GM12878 (cell line): ENCODE data around the gene PSORS1C1. TPM values are rescaled to one million over a fixed set of nuclear protein-coding genes. Genes with fewer than 3 reads are reported as not detected.

Source experiments
- ATAC-seq: fragments of 200-7000 bp; cut with Tn5 transposase; 3 replicates; pipeline ENCODE4 v1.9.1; 2020; ENCODE audit warnings: mild to moderate bottlenecking, moderate library complexity
- BruUV-seq: library from RNA; stranded (reverse); fragments of 400-500 nt; replicated peaks from 2 replicates; lab custom pipeline; 2021; lab: Mats Ljungman, UMichigan
- CTCF ChIA-PET: fragments of 300-600 bp; sonication (Branson Sonifier 250); formaldehyde crosslinking; extraction: SDS; loops from one replicate; lab custom pipeline; 2021; ENCODE audit warnings: inconsistent platforms; lab: Yijun Ruan, JAX
- POLR2A ChIA-PET: fragments of 350-600 bp; formaldehyde crosslinking; extraction: SDS; loops from one replicate; lab custom pipeline; 2021; ENCODE audit warnings: inconsistent platforms; lab: Charles Lee
- RAD21 ChIA-PET: fragments of 300-600 bp; sonication (Branson Sonifier 250); formaldehyde crosslinking; loops from one replicate; lab custom pipeline; 2023; ENCODE audit warnings: antibody characterized with exemption; ENCODE audit not compliant: unreplicated experiment; lab: Charles Lee
- SMC1A ChIA-PET: fragments of 300-600 bp; sonication (Branson Sonifier 250); formaldehyde crosslinking; loops from one replicate; lab custom pipeline; 2023; ENCODE audit not compliant: unreplicated experiment, uncharacterized antibody; lab: Charles Lee
- DNase-seq: peaks from one replicate; pipeline ENCODE4 v3.0.0-alpha.2; 2011; ENCODE audit warnings: low read depth, low spot score
- FAIRE-seq: peaks from 3 replicates; lab custom pipeline; 2011; peaks lifted over from hg19 to GRCh38; lab: Jason Lieb, UNC
- H2AFZ ChIP-seq: 2 replicates; pipeline ENCODE4 v1.6.0; 2011; ENCODE audit warnings: low read depth, low read length, control low read depth; ENCODE audit not compliant: control insufficient read depth
- H3K27ac ChIP-seq: 2 replicates; pipeline ENCODE4 v1.5.1; 2011; ENCODE audit warnings: control low read depth; ENCODE audit not compliant: control insufficient read depth, insufficient read depth
- H3K27me3 ChIP-seq, 2 experiments: replicated peaks in 1 of 2; 2 replicates each; pipeline versions ENCODE4 v1.6.0 to v1.6.1; 2011; ENCODE audit warnings: low read length in 1 of 2; ENCODE audit not compliant: control insufficient read depth in 2 of 2, insufficient read depth in 2 of 2
- H3K36me3 ChIP-seq, 2 experiments: 2 replicates each; pipeline ENCODE4 v1.5.1; 2011; ENCODE audit warnings: low read length in 1 of 2; ENCODE audit not compliant: control insufficient read depth in 2 of 2, insufficient read depth in 2 of 2
- H3K4me1 ChIP-seq: 2 replicates; pipeline ENCODE4 v1.6.1; 2011; ENCODE audit warnings: mild to moderate bottlenecking, low read length, moderate library complexity, mixed read lengths; ENCODE audit not compliant: control insufficient read depth, insufficient read depth
- H3K4me2 ChIP-seq: 2 replicates; pipeline ENCODE4 v1.6.0; 2011; ENCODE audit warnings: control low read depth; ENCODE audit not compliant: control insufficient read depth, insufficient read depth
- H3K4me3 ChIP-seq: fragments of 200-600 bp; sonication (generic); 2 replicates; pipeline ENCODE4 v1.5.1; 2016
- H3K79me2 ChIP-seq: 2 replicates; pipeline ENCODE4 v1.6.0; 2011; ENCODE audit warnings: low read length; ENCODE audit not compliant: control insufficient read depth, insufficient read depth
- H3K9ac ChIP-seq: 2 replicates; pipeline ENCODE4 v1.8.0; 2011; ENCODE audit warnings: low read length, control low read depth, mixed read lengths; ENCODE audit not compliant: control insufficient read depth, insufficient read depth
- H3K9me3 ChIP-seq: replicated peaks from 3 replicates; pipeline ENCODE4 v1.5.1; 2011; ENCODE audit warnings: mild to moderate bottlenecking, low read length; ENCODE audit not compliant: control insufficient read depth, insufficient read depth
- H4K20me1 ChIP-seq: 2 replicates; pipeline ENCODE4 v1.6.0; 2011; ENCODE audit not compliant: control insufficient read depth, insufficient read depth
- ASH2L ChIP-seq: fragments of 300-600, 200-600 bp; sonication (generic); IDR thresholded peaks from 2 replicates; pipeline ENCODE4 v1.6.1; 2017; ENCODE audit warnings: low read depth, mild to moderate bottlenecking, borderline replicate concordance
- BCL11A ChIP-seq: IDR thresholded peaks from 2 replicates; pipeline ENCODE4 v1.6.1; 2011; ENCODE audit warnings: low read depth, low read length
- CEBPB ChIP-seq, 2 experiments: fragments of 150-350 bp in 1 of 2; IDR thresholded peaks; 2 replicates each; pipeline ENCODE4 v1.6.1; 2012 to 2014; ENCODE audit warnings: low read depth in 2 of 2, low read length in 2 of 2, borderline replicate concordance in 1 of 2, inconsistent platforms in 1 of 2
- EED ChIP-seq: sonication (generic); IDR thresholded peaks from 2 replicates; pipeline ENCODE4 v1.6.1; 2016; ENCODE audit warnings: antibody characterized with exemption, low read depth
- ESRRA ChIP-seq: IDR thresholded peaks from 2 replicates; pipeline ENCODE4 v1.6.1; 2012; ENCODE audit warnings: mild to moderate bottlenecking, low read length, improper control_type of control experiment
- EZH2 ChIP-seq: IDR thresholded peaks from 2 replicates; pipeline ENCODE4 v1.6.1; 2012; ENCODE audit warnings: low read depth, mild to moderate bottlenecking, control low read depth, inconsistent platforms, low read length, borderline replicate concordance; ENCODE audit not compliant: control insufficient read depth
- LARP7 ChIP-seq: fragments of 450-650 bp; IDR thresholded peaks from 2 replicates; pipeline ENCODE4 v1.6.1; 2017; ENCODE audit warnings: mild to moderate bottlenecking
- MXI1 ChIP-seq: fragments of 150-350 bp; IDR thresholded peaks from 2 replicates; pipeline ENCODE4 v1.6.1; 2011; ENCODE audit warnings: low read depth, mild to moderate bottlenecking, inconsistent platforms, low read length, improper control_type of control experiment
- NFXL1 ChIP-seq: fragments of 450-650 bp; IDR thresholded peaks from 2 replicates; pipeline ENCODE4 v1.6.1; 2017; ENCODE audit warnings: antibody characterized with exemption, mild to moderate bottlenecking, borderline replicate concordance
- NR2C2 ChIP-seq: IDR thresholded peaks from 2 replicates; pipeline ENCODE4 v1.6.1; 2011; ENCODE audit warnings: borderline replicate concordance, low read depth; ENCODE audit not compliant: control insufficient read depth, insufficient read length
- PAX8 ChIP-seq: fragments of 450-650 bp; IDR thresholded peaks from 2 replicates; pipeline ENCODE4 v1.6.1; 2017; ENCODE audit warnings: mild to moderate bottlenecking, moderate library complexity
- POLR2AphosphoS2 ChIP-seq: IDR thresholded peaks from 2 replicates; pipeline ENCODE4 v1.6.1; 2011; ENCODE audit warnings: low read depth, mild to moderate bottlenecking, low read length, improper control_type of control experiment, moderate library complexity
- POU2F2 ChIP-seq: IDR thresholded peaks from 3 replicates; pipeline ENCODE4 v1.6.1; 2011; ENCODE audit warnings: low read depth, mild to moderate bottlenecking, low read length, borderline replicate concordance
- RBBP5 ChIP-seq: fragments of 200-600 bp; sonication (generic); conservative IDR thresholded peaks from 2 replicates; pipeline ENCODE4 v1.6.1; 2016
- RFX5 ChIP-seq: IDR thresholded peaks from 2 replicates; pipeline ENCODE4 v1.6.1; 2011; ENCODE audit warnings: low read depth, low read length, improper control_type of control experiment
- SRF ChIP-seq, 2 experiments: IDR thresholded peaks; 2 replicates each; pipeline ENCODE4 v1.6.1; 2011; ENCODE audit warnings: low read depth in 2 of 2, low read length in 2 of 2, mild to moderate bottlenecking in 1 of 2, moderate library complexity in 1 of 2
- ZBED1 ChIP-seq: IDR thresholded peaks from 2 replicates; pipeline ENCODE4 v1.6.1; 2016; ENCODE audit warnings: borderline replicate concordance
- WGBS: methylation state at CpG from one replicate; pipeline ENCODE4 v1.1.6; 2016; ENCODE audit warnings: low lambda C conversion rate; ENCODE audit not compliant: insufficient replicate concordance, insufficient coverage; ENCODE audit errors: missing lambda C conversion rate; 5-methylcytosine and 5-hydroxymethylcytosine counted together
- in situ Hi-C: fragments of 300-500 bp; cut with MboI; formaldehyde crosslinking; loops from 9 replicates; pipeline ENCODE4 v1.14.3; 2018; ENCODE audit warnings: mixed read lengths
- intact Hi-C: fragments of 100-400 bp; cut with micrococcal nuclease; formaldehyde crosslinking; loops from one replicate; pipeline ENCODE4 v1.14.2; 2022; ENCODE audit not compliant: unreplicated experiment
- polyA plus RNA-seq, 11 experiments: library from polyadenylated mRNA; depleted of rRNA in 4 of 11; unstranded in 6 of 11; stranded (reverse) in 5 of 11; fragments of >200 nt; fragmentation: Nextera tagmentation in 4 of 11; fragmentation: Illumina TruSeq in 1 of 11; extraction: Ambion mirVana in 4 of 11; extraction: Trizol in 1 of 11; gene quantifications; 1 replicate in 1 of 11; 2 replicates in 10 of 11; pipeline versions ENCODE4 v1.2.1 to v1.2.3, GENCODE V29; 2011 to 2016; ENCODE audit warnings: inconsistent platforms in 2 of 11, missing spikeins in 2 of 11, low read depth in 1 of 11
- total RNA-seq, 4 experiments: library from RNA; depleted of rRNA in 3 of 4; stranded (reverse); fragments of >200 nt in 3 of 4; fragmentation: Illumina TruSeq in 1 of 4; extraction: Trizol in 1 of 4; gene quantifications; 2 replicates each; pipeline versions ENCODE4 v1.2.1 to v1.2.3, GENCODE V29; 2013 to 2021
- TF ChIP-seq, protein P1 (sequence below): fragments of 450-650 bp; IDR thresholded peaks from 2 replicates; pipeline ENCODE4 v1.6.1; 2017; ENCODE audit warnings: mild to moderate bottlenecking, moderate library complexity
- TF ChIP-seq, protein P2 (sequence below): fragments of 450-650 bp; formaldehyde crosslinking; IDR thresholded peaks from 2 replicates; pipeline ENCODE4 v1.4.0; 2022; ENCODE audit warnings: mild to moderate bottlenecking, moderate library complexity

The PSORS1C1 gene
- total and polyA plus RNA-seq, 10 of the 15 experiments (the other 5 are each of a cell fraction or from before 2014, with no cell fraction given) = 0.13 to 1.00 (median 0.20) TPM; not detected in 5

DNA sequence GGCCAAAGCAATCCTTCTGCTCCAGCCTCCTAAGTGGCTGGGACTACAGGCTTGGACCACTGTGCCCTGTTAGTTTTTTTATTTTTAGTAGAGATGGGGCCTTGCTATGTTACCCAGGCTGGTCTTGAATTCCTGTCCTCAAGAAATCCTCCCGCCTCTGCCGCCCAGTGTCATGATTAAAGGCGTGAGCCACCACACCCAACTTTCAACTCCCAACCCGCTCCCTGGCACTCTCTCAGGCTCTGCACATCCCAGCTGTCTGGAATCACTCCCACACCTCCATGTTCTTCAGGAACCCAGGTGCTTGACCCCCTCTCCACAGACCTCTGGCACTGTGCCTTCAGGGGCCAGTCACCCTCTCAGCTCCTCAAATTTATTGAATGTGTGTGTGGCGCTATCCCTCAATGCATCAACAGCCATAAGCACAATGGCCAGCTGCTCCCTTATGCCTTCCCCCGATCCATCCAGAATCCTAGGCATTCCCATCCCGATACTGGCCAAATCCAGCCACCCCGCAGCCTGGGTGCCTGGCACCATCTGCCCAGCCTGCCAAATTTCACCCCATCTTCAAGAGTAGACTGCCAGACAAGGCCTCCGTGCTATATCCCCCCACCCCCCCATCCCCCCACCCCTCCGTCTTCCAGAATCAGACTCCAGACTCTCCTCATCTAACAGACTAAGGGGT, 56.5 kb downstream of the PSORS1C1 start:
- WGBS = 91% methylated on average over 9 of the region's 10 CpGs
- Histone ChIP-seq H3K36me3 (no peaks in the 10 kb centered on the region), H3K4me3 (no peak overlapping the region), H3K4me1 (peaks cover under 1% of the 10 kb centered on the region), H3K9ac (no peak overlapping the region), H3K9me3 (no peaks in the 10 kb centered on the region), H3K4me2 (no peak overlapping the region), H3K27me3 (no peaks in the 10 kb centered on the region), H2AFZ (no peak overlapping the region), H3K79me2 (no peaks in the 10 kb centered on the region), H3K27ac (no peak overlapping the region), H4K20me1 (no peaks in the 10 kb centered on the region)
- SMC1A ChIA-PET = no interaction called here
- POLR2A ChIA-PET = no interaction called here
- in situ Hi-C loops (no loop called here), intact Hi-C loops (no loop called here)
- CTCF ChIA-PET = no interaction called here
- DNase-seq = no peak
- BruUV-seq = no TSS peak
- no peak for ATAC-seq
- FAIRE-seq = no peak
- RAD21 ChIA-PET = no interaction called here
- no peak for TF ChIP-seq CEBPB (IDR thresholded peaks at IDR 0.05; ENCODE audit: borderline replicate concordance in 1 of 2, low read depth in 2 of 2, low read length in 2 of 2)
- no peak for TF ChIP-seq PAX8
- no peak for TF ChIP-seq ZBED1
- TF ChIP-seq, protein P1, sequence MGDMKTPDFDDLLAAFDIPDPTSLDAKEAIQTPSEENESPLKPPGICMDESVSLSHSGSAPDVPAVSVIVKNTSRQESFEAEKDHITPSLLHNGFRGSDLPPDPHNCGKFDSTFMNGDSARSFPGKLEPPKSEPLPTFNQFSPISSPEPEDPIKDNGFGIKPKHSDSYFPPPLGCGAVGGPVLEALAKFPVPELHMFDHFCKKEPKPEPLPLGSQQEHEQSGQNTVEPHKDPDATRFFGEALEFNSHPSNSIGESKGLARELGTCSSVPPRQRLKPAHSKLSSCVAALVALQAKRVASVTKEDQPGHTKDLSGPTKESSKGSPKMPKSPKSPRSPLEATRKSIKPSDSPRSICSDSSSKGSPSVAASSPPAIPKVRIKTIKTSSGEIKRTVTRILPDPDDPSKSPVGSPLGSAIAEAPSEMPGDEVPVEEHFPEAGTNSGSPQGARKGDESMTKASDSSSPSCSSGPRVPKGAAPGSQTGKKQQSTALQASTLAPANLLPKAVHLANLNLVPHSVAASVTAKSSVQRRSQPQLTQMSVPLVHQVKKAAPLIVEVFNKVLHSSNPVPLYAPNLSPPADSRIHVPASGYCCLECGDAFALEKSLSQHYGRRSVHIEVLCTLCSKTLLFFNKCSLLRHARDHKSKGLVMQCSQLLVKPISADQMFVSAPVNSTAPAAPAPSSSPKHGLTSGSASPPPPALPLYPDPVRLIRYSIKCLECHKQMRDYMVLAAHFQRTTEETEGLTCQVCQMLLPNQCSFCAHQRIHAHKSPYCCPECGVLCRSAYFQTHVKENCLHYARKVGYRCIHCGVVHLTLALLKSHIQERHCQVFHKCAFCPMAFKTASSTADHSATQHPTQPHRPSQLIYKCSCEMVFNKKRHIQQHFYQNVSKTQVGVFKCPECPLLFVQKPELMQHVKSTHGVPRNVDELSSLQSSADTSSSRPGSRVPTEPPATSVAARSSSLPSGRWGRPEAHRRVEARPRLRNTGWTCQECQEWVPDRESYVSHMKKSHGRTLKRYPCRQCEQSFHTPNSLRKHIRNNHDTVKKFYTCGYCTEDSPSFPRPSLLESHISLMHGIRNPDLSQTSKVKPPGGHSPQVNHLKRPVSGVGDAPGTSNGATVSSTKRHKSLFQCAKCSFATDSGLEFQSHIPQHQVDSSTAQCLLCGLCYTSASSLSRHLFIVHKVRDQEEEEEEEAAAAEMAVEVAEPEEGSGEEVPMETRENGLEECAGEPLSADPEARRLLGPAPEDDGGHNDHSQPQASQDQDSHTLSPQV = no peak
- TF ChIP-seq RBBP5 = no peak
- no peak for TF ChIP-seq SRF (IDR thresholded peaks at IDR 0.05; ENCODE audit: low read depth in 2 of 2, low read length in 2 of 2)
- no peak for TF ChIP-seq ESRRA
- TF ChIP-seq NFXL1 = no peak
- TF ChIP-seq EZH2 = no peak
- no peak for TF ChIP-seq ASH2L
- TF ChIP-seq BCL11A = no peak
- no peak for TF ChIP-seq NR2C2
- TF ChIP-seq EED = no peak
- TF ChIP-seq POU2F2 = no peak
- TF ChIP-seq RFX5 = no peak
- no peak for TF ChIP-seq MXI1
- no peak for TF ChIP-seq POLR2AphosphoS2
- TF ChIP-seq, protein P2, sequence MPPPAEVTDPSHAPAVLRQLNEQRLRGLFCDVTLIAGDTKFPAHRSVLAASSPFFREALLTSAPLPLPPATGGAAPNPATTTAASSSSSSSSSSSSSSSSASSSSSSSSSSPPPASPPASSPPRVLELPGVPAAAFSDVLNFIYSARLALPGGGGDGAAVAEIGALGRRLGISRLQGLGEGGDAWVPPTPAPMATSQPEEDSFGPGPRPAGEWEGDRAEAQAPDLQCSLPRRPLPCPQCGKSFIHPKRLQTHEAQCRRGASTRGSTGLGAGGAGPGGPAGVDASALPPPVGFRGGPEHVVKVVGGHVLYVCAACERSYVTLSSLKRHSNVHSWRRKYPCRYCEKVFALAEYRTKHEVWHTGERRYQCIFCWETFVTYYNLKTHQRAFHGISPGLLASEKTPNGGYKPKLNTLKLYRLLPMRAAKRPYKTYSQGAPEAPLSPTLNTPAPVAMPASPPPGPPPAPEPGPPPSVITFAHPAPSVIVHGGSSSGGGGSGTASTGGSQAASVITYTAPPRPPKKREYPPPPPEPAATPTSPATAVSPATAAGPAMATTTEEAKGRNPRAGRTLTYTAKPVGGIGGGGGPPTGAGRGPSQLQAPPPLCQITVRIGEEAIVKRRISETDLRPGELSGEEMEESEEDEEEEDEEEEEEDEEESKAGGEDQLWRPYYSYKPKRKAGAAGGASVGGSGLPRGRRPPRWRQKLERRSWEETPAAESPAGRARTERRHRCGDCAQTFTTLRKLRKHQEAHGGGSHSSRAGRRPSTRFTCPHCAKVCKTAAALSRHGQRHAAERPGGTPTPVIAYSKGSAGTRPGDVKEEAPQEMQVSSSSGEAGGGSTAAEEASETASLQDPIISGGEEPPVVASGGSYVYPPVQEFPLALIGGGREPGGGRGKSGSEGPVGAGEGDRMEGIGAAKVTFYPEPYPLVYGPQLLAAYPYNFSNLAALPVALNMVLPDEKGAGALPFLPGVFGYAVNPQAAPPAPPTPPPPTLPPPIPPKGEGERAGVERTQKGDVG (CRISPR knock-in tag) = no peak
- no peak for TF ChIP-seq LARP7
